Measurements from ENCODE around the gene RPS15A.

Gene RPS15A

DNA sequence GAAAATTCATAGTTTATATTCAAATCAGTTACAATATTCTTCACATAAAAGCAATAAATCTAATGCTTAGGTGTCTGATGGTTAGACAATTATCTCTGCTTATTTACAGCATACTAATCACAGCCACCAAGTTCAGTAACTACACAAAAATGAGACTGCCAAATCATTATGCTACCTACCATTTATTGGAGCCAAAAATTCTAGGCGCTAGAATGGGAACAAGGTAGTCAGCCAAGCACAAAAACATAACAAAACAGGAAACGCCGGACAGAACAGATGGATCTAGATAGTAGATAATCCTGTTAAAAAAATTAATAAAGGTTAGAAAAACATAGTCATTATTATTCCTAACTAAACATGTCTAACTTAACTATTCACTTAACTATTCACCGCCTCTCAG, 7.6 kb upstream of the RPS15A start:
- DNase-seq (ENCODE audit: extremely low read depth, low read depth): no peak
- TF ChIP-seq, protein P1, sequence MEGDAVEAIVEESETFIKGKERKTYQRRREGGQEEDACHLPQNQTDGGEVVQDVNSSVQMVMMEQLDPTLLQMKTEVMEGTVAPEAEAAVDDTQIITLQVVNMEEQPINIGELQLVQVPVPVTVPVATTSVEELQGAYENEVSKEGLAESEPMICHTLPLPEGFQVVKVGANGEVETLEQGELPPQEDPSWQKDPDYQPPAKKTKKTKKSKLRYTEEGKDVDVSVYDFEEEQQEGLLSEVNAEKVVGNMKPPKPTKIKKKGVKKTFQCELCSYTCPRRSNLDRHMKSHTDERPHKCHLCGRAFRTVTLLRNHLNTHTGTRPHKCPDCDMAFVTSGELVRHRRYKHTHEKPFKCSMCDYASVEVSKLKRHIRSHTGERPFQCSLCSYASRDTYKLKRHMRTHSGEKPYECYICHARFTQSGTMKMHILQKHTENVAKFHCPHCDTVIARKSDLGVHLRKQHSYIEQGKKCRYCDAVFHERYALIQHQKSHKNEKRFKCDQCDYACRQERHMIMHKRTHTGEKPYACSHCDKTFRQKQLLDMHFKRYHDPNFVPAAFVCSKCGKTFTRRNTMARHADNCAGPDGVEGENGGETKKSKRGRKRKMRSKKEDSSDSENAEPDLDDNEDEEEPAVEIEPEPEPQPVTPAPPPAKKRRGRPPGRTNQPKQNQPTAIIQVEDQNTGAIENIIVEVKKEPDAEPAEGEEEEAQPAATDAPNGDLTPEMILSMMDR (IDR thresholded peaks at IDR 0.05; ENCODE audit: low read depth, low read length): no peak

DNA sequence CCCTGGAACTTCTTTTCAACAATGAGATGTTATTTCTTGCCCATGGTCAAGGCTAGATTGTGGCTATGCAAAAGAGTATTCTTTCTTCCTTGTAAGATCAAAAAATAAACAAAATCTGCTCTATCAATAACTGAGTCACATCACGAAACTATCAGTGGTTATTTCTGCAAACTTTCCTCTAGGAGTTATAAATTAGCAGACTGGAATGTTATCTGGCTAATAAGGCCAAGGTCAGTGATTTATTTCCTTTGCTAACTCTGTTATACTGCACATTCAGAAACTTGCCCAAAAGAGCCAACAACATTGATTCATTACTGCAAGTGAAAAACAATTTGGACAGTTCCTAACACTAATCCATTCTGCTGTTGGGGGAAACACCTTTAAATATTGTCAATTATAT, 6.2 kb upstream of the RPS15A start:
- no peak for DNase-seq (ENCODE audit: extremely low read depth, low read depth)
- TF ChIP-seq, protein P1 (IDR thresholded peaks at IDR 0.05; ENCODE audit: low read depth, low read length): no peak

DNA sequence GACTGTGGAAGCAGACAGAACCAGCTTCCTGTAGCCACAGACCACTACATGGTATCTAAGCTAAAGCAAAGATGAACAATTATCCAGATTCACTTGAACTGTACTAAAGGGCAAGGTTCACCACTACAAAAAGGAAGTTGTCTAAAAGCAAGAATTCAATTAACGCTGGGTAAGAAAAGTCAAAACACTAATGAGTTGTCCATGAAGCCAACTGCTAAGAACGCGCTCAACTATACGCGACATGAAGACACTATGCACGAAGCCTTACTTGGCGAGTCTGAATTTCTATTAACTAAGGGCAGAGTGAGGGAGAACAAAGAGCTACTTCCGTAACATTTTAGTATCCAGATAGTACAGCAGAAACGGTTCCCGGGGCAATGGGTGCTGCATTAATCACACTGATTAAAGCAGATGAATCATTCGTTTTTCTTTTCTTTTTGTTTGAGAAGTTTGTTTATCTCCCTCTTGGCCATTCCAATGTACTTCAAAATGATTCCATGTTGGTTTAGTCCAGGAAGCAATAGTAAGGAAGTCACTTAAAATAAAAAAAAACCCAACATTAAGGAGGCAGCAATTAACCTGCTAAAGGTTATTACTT, 2.8 kb upstream of the RPS15A start:
- TF ChIP-seq, protein P1 (IDR thresholded peaks at IDR 0.05; ENCODE audit: low read depth, low read length): no peak
- no peak for DNase-seq (ENCODE audit: extremely low read depth, low read depth)

DNA sequence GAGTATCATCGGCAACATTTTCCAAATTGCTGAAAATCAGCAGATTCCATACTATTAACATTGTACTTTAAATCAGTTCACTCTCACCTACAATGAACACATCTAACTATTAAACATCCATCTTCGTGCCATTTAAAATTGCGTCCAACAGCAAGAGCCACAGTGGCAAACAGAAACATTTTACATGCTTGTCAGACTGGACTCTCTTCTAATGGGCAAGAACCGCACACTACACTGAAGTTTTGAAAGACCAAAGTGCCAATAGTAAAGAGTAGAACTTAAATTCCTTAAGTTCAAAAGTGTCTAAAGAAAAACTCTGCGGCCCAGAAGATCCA, 652 bp downstream of the RPS15A start:
- TF ChIP-seq, protein P1 (IDR thresholded peaks at IDR 0.05; ENCODE audit: low read depth, low read length): no peak
- no peak for DNase-seq (ENCODE audit: extremely low read depth, low read depth)

DNA sequence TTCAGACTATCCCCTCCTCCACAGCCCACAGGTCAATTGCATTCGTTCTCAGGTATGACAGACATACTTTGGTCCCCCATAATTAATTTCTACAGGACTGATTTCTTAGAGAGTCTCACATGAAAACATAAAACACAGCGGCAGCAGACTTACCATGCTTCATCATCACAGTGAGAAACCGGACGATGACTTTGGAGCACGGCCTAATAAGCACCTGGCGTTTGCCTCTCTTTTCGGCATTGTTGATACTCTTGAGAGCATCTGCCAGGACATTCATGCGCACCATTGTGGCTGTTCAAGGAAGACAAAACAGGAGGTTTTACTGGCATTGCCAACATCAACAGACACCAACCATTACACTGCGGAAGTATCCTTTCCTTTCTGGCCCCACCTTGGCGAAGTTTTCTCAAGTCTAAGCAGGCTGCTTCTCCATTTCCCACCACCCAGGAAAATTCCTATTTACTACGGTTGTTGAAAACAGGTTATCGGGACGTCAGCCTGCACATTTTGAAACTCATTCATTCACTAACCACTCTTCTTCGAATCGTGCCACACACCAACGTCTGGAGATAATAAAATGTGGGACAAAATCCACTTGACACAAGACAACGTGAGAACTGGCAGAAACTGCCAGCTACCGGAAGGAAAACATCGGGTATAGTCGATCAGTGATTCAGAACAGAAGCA, 1.2 kb downstream of the RPS15A start:
- TF ChIP-seq, protein P1 (IDR thresholded peaks at IDR 0.05; ENCODE audit: low read depth, low read length): no peak
- no peak for DNase-seq (ENCODE audit: extremely low read depth, low read depth)

DNA sequence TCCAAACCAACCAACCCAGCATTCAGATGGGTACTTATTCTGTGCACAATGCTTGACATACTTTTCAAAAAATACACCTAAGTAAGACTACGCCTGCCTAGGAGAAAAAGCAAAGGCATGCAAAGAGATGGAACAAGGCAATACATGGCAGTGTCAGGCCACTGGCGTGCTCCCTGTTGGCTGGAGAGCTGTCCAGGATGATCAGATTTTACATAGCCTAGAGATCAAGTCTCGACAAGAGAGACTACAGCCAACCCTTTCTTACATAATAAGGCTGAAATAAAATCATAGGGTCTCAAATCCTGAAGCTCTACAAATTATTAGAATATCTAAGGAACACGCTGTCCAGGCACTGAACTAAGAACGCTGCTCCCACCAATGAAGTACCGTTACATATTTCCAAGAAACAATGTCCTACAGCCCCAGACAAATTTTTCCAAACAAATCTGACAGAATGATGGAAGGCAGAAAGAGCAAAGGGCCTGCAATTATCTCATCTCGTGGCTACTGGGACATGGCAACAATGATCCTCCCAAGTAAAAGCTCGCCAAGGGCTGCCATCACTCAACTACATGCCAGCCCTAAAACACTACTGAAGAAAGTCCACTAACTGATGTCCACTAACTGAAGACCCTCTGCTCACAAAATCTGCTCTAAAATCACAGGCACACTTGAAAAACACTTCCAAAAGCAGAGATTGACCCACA, 5.1 kb downstream of the RPS15A start:
- TF ChIP-seq, protein P1 (IDR thresholded peaks at IDR 0.05; ENCODE audit: low read depth, low read length): no peak

More for the DNA sequence above, 5.1 kb downstream of the RPS15A start:
- no peak for DNase-seq (ENCODE audit: extremely low read depth, low read depth)
